GM23338 (cell line): ENCODE data around the gene MTCL1.

ENCODE experiments used
- CTCF ChIP-seq, 2 experiments: fragments of 200-600 bp in 1 of 2; sonication (generic) in 1 of 2; conservative IDR thresholded peaks; 2 replicates each; pipeline versions ENCODE4 v1.5.1 to v1.6.1; 2016 to 2017; ENCODE audit warnings: antibody characterized with exemption in 2 of 2, low read depth in 2 of 2, mild to moderate bottlenecking in 2 of 2, moderate library complexity in 1 of 2
- EZH2 ChIP-seq: fragments of 200-600 bp; sonication (generic); IDR thresholded peaks from one replicate; pipeline ENCODE4 v1.8.0; 2017; ENCODE audit warnings: antibody characterized with exemption, mild to moderate bottlenecking, low read depth; ENCODE audit not compliant: unreplicated experiment
- EZH2phosphoT487 ChIP-seq: fragments of 200-600 bp; sonication (generic); IDR thresholded peaks from one replicate; pipeline ENCODE4 v1.8.1; 2018; ENCODE audit warnings: antibody characterized with exemption; ENCODE audit not compliant: unreplicated experiment
- NANOG ChIP-seq: IDR thresholded peaks from 2 replicates; pipeline ENCODE4 v1.6.1; 2016; ENCODE audit warnings: antibody characterized with exemption, borderline replicate concordance
- POLR2AphosphoS5 ChIP-seq: IDR thresholded peaks from 2 replicates; pipeline ENCODE4 v1.6.1; 2016; ENCODE audit warnings: antibody characterized with exemption, low read depth
- REST ChIP-seq: IDR thresholded peaks from one replicate; pipeline ENCODE4 v1.6.1; 2018; ENCODE audit warnings: antibody characterized with exemption; ENCODE audit not compliant: unreplicated experiment
- STAT1 ChIP-seq: IDR thresholded peaks from one replicate; pipeline ENCODE4 v1.6.1; 2016; ENCODE audit warnings: antibody characterized with exemption; ENCODE audit not compliant: unreplicated experiment

DNA sequence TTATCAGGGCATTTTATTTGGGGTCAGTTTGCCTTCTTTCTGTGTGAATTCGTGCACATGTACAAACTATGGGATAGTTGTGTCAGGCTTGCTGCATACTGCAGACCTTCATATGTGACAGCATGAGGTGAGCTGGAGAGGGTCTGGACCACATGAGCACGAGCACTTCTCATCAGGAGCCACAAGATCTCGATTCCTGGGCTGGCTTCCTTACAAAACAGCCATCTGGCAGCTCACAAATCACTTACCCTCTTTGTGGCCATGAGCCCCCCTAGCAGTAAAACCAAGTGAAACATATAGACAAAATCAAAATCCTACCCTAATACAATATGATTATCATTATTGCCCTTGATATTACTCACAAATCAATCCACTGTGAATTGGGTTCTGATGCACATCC, 121.2 kb downstream of the MTCL1 start:
- TF ChIP-seq CTCF (conservative IDR thresholded peaks at IDR 0.05; ENCODE audit: low read depth in 2 of 2) (no peak), EZH2 (no peak), STAT1 (no peak), EZH2phosphoT487 (no peak), REST (no peak), NANOG (no peak), POLR2AphosphoS5 (no peak)
